ENCODE measurements around the gene IMPDH1. TPM values are rescaled to one million over a fixed set of nuclear protein-coding genes. Genes with fewer than 3 reads are reported as not detected.

Gene IMPDH1
- total and polyA plus RNA-seq, 2 donors (not counting 1 experiment from before 2014, with no cell fraction given) = 54.9 to 90.6 TPM

- Histone ChIP-seq H3K9ac (ENCODE audit: low read length) (no peak overlapping the region), H4K20me1 (ENCODE audit: control insufficient read depth, insufficient read depth, low read length, poor library complexity, severe bottlenecking) (no peaks in the 10 kb centered on the region), H3K27me3 (replicated peaks in 1 of 4; ENCODE audit: control extremely low read depth in 1 of 4, control insufficient read depth in 3 of 4, insufficient read depth in 4 of 4, low read length in 3 of 4) (no peaks in the 10 kb centered on the region), H3K4me3 (ENCODE audit: control extremely low read depth in 1 of 5, extremely low read depth in 1 of 5, insufficient read depth in 1 of 5, low read depth in 2 of 5, low read length in 4 of 5) (no peak overlapping the region), H3K4me1 (ENCODE audit: control insufficient read depth in 2 of 2, insufficient read depth in 2 of 2, low read length in 2 of 2) (no peaks in the 10 kb centered on the region), H3K36me3 (replicated peaks in 1 of 2; ENCODE audit: control extremely low read depth in 1 of 2, control insufficient read depth in 1 of 2, extremely low read depth in 1 of 2, insufficient read depth in 2 of 2, low read length in 1 of 2) (peaks cover 2 to 62% of the 10 kb centered on the region in 2 experiments), H3K27ac (ENCODE audit: low read length in 2 of 2) (no peak overlapping the region), H2AFZ (ENCODE audit: insufficient read depth, low read depth, low read length, poor library complexity, severe bottlenecking) (no peak overlapping the region), H3K4me2 (replicated peaks; ENCODE audit: low read depth, low read length, poor library complexity, severe bottlenecking) (no peak overlapping the region), H3K79me2 (ENCODE audit: control insufficient read depth, insufficient read depth, low read length) (no peaks in the 10 kb centered on the region), H3K9me3 (ENCODE audit: control extremely low read depth in 1 of 3, control insufficient read depth in 2 of 3, insufficient read depth in 1 of 3, low read length in 2 of 3) (no peaks in the 10 kb centered on the region)
- ATAC-seq (ENCODE audit: low read depth) = no peak
- ChIA-PET CTCF (interaction anchor here (0.7 to 23.4 kb wide), 4 partner anchors 20 to 570 kb away, joined by 4 to 331 read pairs (median 38); no protein-coding TSS in a partner anchor), POLR2A (no interaction called here)
- WGBS (ENCODE audit: insufficient coverage) = 98% methylated on average over 7 of the region's 11 CpGs
- H3K27me3 Mint-ChIP-seq = no peaks in the 10 kb centered on the region
- H3K27ac Mint-ChIP-seq = no peak overlapping the region
- no peak for DNase-seq
- no peaks in the 10 kb centered on the region for H3K9me3 Mint-ChIP-seq (ENCODE audit: insufficient read depth)
- intact Hi-C loops (cut with micrococcal nuclease) = no loop called here
- H3K4me1 Mint-ChIP-seq = no peaks in the 10 kb centered on the region
- no peak for TF ChIP-seq CTCF (IDR thresholded peaks at IDR 0.05)
- TF ChIP-seq EZH2 (IDR thresholded peaks at IDR 0.05; ENCODE audit: borderline replicate concordance, insufficient read depth, low read depth, low read length, poor library complexity, severe bottlenecking) = no peak
- H3K4me3 Mint-ChIP-seq = no peak overlapping the region
These were observed 13.4 kb downstream of the IMPDH1 start for GRCh38 chr7:128396357-128396756.

- H3K4me1 ChIP-seq (ENCODE audit: control insufficient read depth in 2 of 2, insufficient read depth in 2 of 2, low read length in 2 of 2) = no peaks in the 10 kb centered on the region
- H2AFZ ChIP-seq (ENCODE audit: insufficient read depth, low read depth, low read length, poor library complexity, severe bottlenecking) = no peak overlapping the region
- H3K4me2 ChIP-seq (replicated peaks; ENCODE audit: low read depth, low read length, poor library complexity, severe bottlenecking) = no peak overlapping the region
- no peaks in the 10 kb centered on the region for H3K9me3 ChIP-seq (ENCODE audit: control extremely low read depth in 1 of 3, control insufficient read depth in 2 of 3, insufficient read depth in 1 of 3, low read length in 2 of 3)
- no peaks in the 10 kb centered on the region for H3K27me3 ChIP-seq (replicated peaks in 1 of 4; ENCODE audit: control extremely low read depth in 1 of 4, control insufficient read depth in 3 of 4, insufficient read depth in 4 of 4, low read length in 3 of 4)
- ChIA-PET CTCF (interaction anchor here (0.8 kb wide), 1 partner anchor 64 kb away, joined by 4 read pairs; no protein-coding TSS in a partner anchor), POLR2A (no interaction called here)
- peaks cover 2 to 56% of the 10 kb centered on the region in 2 experiments for H3K36me3 ChIP-seq (replicated peaks in 1 of 2; ENCODE audit: control extremely low read depth in 1 of 2, control insufficient read depth in 1 of 2, extremely low read depth in 1 of 2, insufficient read depth in 2 of 2, low read length in 1 of 2)
- no peak for DNase-seq
- H3K4me3 ChIP-seq (ENCODE audit: control extremely low read depth in 1 of 5, extremely low read depth in 1 of 5, insufficient read depth in 1 of 5, low read depth in 2 of 5, low read length in 4 of 5) = no peak overlapping the region
- no peak overlapping the region for H3K27ac ChIP-seq (ENCODE audit: low read length in 2 of 2)
- no peaks in the 10 kb centered on the region for H4K20me1 ChIP-seq (ENCODE audit: control insufficient read depth, insufficient read depth, low read length, poor library complexity, severe bottlenecking)
- WGBS (ENCODE audit: insufficient coverage) = 95% methylated on average over 2 of the region's 3 CpGs
- H3K9ac ChIP-seq (ENCODE audit: low read length) = no peak overlapping the region
- TF ChIP-seq CTCF (IDR thresholded peaks at IDR 0.05) = no peak
- no peak for TF ChIP-seq EZH2 (IDR thresholded peaks at IDR 0.05; ENCODE audit: borderline replicate concordance, insufficient read depth, low read depth, low read length, poor library complexity, severe bottlenecking)
- H3K79me2 ChIP-seq (ENCODE audit: control insufficient read depth, insufficient read depth, low read length) = no peaks in the 10 kb centered on the region
- Mint-ChIP-seq H3K4me3 (no peak overlapping the region), H3K9me3 (ENCODE audit: insufficient read depth) (no peaks in the 10 kb centered on the region), H3K27me3 (no peaks in the 10 kb centered on the region), H3K4me1 (no peaks in the 10 kb centered on the region), H3K27ac (no peak overlapping the region)
- ATAC-seq (ENCODE audit: low read depth) = no peak
- intact Hi-C loops (cut with micrococcal nuclease) = no loop called here
These were observed 14.0 kb downstream of the IMPDH1 start for GRCh38 chr7:128395748-128396147.

All from B cell (primary cell).